Suppressor macrophage treated with lipopolysaccharide for 1 hour (primary cell): ENCODE results near the gene VCL.

Experiments used
- DNase-seq, 3 donors: peaks; one replicate each; pipeline ENCODE4 v3.0.0-alpha.2; 2020 to 2022

VCL gene

DNA sequence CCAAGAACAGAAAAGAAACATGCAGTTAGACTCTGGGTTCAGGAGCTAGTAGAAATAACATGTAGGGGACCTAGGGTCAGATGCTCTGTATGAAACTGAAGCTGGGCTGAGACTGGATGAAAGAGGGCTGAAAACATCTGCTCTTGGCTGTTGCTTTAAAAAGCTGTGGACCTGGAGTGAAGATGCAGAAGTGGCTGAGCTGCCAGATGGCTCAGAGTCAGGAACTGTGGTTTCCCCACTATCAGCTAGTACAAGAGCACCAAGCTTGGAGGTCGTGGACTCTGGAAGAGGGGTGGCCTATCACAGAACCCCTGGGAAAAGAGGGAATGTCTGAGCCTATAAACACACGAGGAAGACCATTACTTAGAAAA, 159.0 kb downstream of the VCL start:
- DNase-seq: peak in 1 of 3 donors; percentile 22

- no peak for DNase-seq
These were observed 162.1 kb downstream of the VCL start for GRCh38 chr10:74160013-74160412.

- peak in 1 of 3 donors; percentile 19 for DNase-seq
These were observed 165.6 kb downstream of the VCL start for GRCh38 chr10:74163319-74164068.

- peak in 1 of 3 donors; percentile 13 for DNase-seq
These were observed 167.0 kb downstream of the VCL start for GRCh38 chr10:74164716-74165529.

DNA sequence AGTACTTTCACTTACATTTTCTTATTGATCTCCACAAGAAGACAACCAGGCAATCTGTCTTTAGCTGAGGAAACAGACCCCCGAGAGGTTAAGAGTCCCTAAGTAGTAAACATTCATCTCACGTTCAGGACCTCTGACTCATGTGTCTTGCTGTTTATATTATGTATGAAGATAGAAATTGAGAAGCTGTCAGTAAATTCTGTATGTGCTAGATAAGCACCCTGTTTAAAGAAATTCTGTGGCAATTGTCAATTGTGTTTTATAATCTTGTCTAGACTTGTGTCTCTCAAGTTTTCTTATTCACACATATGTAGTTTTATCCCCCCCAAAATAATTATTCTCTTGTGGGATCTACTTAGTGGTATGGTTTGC, 167.6 kb downstream of the VCL start:
- peak in 1 of 3 donors; percentile 43 for DNase-seq

- peak in 1 of 3 donors; percentile 19 for DNase-seq
These were observed 169.5 kb downstream of the VCL start for GRCh38 chr10:74167443-74167842.
